K562 treated with DMSO at 1 percent for 4 hours (cell line): ENCODE data around the gene FTMT. TPM values are rescaled to one million over a fixed set of nuclear protein-coding genes. Genes with fewer than 3 reads are reported as not detected.

Source experiments
- total RNA-seq: library from RNA; unstranded; fragments of 300-600 nt; gene quantifications from 2 replicates; pipeline ENCODE4 v1.2.3, GENCODE V29; 2022; ENCODE audit not compliant: insufficient read depth

Gene FTMT
- total RNA-seq, result not detected in 2 replicates

GRCh38 chr5:121851643-121852574 lies at the start of gene FTMT:
Gene FTMT, plus strand, starts transcription at chr5:121851882. Its CDS starts 82 bp downstream, at chr5:121851964.

Other genes starting within 250 kb of the FTMT start
- gene SRFBP1, start 110.1 kb downstream of the FTMT start, total RNA-seq, result 1.1 and 2.9 TPM in 2 replicates
- 0.28 and 0.84 TPM in 2 replicates for gene LOX, start 226.4 kb downstream of the FTMT start, total RNA-seq